Measurements from ENCODE around the gene CPVL. TPM values are rescaled to one million over a fixed set of nuclear protein-coding genes. Genes with fewer than 3 reads are reported as not detected.

CPVL gene
- total and polyA plus RNA-seq, 2 of the 8 experiments (the other 6 are each of a cell fraction or from before 2014, with no cell fraction given), result 40.0 to 55.0 TPM

GRCh38 chr7:29177963-29178600 lies 31.7 kb upstream of the CPVL start (continued):
- no peak for TF ChIP-seq KDM1A (IDR thresholded peaks at IDR 0.05; ENCODE audit: borderline replicate concordance, low read length)

Measured in H1 (cell line).